HCT116 (cell line): ENCODE results near the gene GSG1L. TPM values are rescaled to one million over a fixed set of nuclear protein-coding genes. Genes with fewer than 3 reads are reported as not detected.

Experiments used
- ATAC-seq: fragments of 200-7000 bp; cut with Tn5 transposase; 2 replicates; pipeline ENCODE4 v1.9.1; 2020; ENCODE audit warnings: mild to moderate bottlenecking, moderate library complexity
- BruUV-seq: library from RNA; stranded (reverse); fragments of 400-500 nt; replicated peaks from 2 replicates; lab custom pipeline; 2021; lab: Mats Ljungman, UMichigan
- CTCF ChIA-PET: fragments of 300-600 bp; sonication (Branson Sonifier 250); formaldehyde crosslinking; loops from one replicate; lab custom pipeline; 2021; ENCODE audit warnings: antibody characterized with exemption; lab: Charles Lee
- POLR2A ChIA-PET: fragments of 300-600, 350-600 bp; sonication (Branson Sonifier 250); formaldehyde crosslinking; loops from one replicate; lab custom pipeline; 2021; ENCODE audit warnings: antibody characterized with exemption; lab: Charles Lee
- RAD21 ChIA-PET, 2 experiments: fragments of 300-600 bp; sonication (Branson Sonifier 250); formaldehyde crosslinking; loops; one replicate each; lab custom pipeline; 2023; ENCODE audit warnings: low total read pairs in 2 of 2; ENCODE audit not compliant: uncharacterized antibody in 2 of 2, unreplicated experiment in 2 of 2, low non-redundant PET in 1 of 2; lab: Charles Lee
- DNase-seq: peaks from one replicate; pipeline ENCODE4 v3.0.0-alpha.2; 2010; ENCODE audit warnings: low read depth, low spot score
- H2AFZ ChIP-seq: fragments of 200-600 bp; shearing (Covaris generic), sonication (generic); 2 replicates; pipeline ENCODE4 v1.6.1; 2017; ENCODE audit warnings: low read depth, mixed run types, mixed read lengths, antibody characterized with exemption, low read length; ENCODE audit not compliant: poor library complexity, severe bottlenecking
- H3K27ac ChIP-seq: 2 replicates; pipeline ENCODE4 v1.5.1; 2012; ENCODE audit warnings: low read depth, low read length
- H3K27me3 ChIP-seq: fragments of 200-600 bp; sonication (generic); 2 replicates; pipeline ENCODE4 v1.6.1; 2016; ENCODE audit warnings: mixed run types, low read length, mixed read lengths; ENCODE audit not compliant: insufficient read depth
- H3K36me3 ChIP-seq, 2 experiments: fragments of 200-500 bp in 1 of 2; fragments of 200-600 bp in 1 of 2; sonication (Bioruptor generic) in 1 of 2; sonication (generic) in 1 of 2; 2 replicates each; pipeline versions ENCODE4 v1.5.1 to v1.6.1; 2014 to 2016; ENCODE audit warnings: low read length in 2 of 2, inconsistent platforms in 1 of 2, mixed read lengths in 1 of 2, mixed run types in 1 of 2; ENCODE audit not compliant: insufficient read depth in 2 of 2, control insufficient read depth in 1 of 2
- H3K4me1 ChIP-seq, 2 experiments: fragments of 200-600 bp in 1 of 2; sonication (generic) in 1 of 2; 2 replicates each; pipeline versions ENCODE4 v1.5.1 to v1.6.1; 2012 to 2017; ENCODE audit warnings: low read length in 2 of 2, inconsistent platforms in 1 of 2, mild to moderate bottlenecking in 1 of 2, mixed read lengths in 1 of 2, mixed run types in 1 of 2, moderate library complexity in 1 of 2; ENCODE audit not compliant: insufficient read depth in 2 of 2, control insufficient read depth in 1 of 2
- H3K4me2 ChIP-seq: fragments of 200-600 bp; sonication (generic); 2 replicates; pipeline ENCODE4 v1.6.1; 2017; ENCODE audit warnings: mixed run types, low read length, mixed read lengths
- H3K4me3 ChIP-seq, 2 experiments: fragments of 200-600 bp in 1 of 2; sonication (generic) in 1 of 2; replicated peaks in 1 of 2; 2 replicates each; pipeline ENCODE4 v1.5.1; 2011 to 2016; ENCODE audit warnings: low read length in 2 of 2, control low read depth in 1 of 2, low read depth in 1 of 2, mild to moderate bottlenecking in 1 of 2, mixed read lengths in 1 of 2, mixed run types in 1 of 2
- H3K79me2 ChIP-seq: fragments of 200-600 bp; sonication (generic); 2 replicates; pipeline ENCODE4 v1.6.1; 2017; ENCODE audit warnings: mild to moderate bottlenecking, mixed run types, low read length, moderate library complexity, mixed read lengths; ENCODE audit not compliant: insufficient read depth
- H3K9ac ChIP-seq: fragments of 200-600 bp; sonication (generic); 2 replicates; pipeline ENCODE4 v1.6.1; 2016; ENCODE audit warnings: low read length, mixed read lengths
- H3K9me2 ChIP-seq: fragments of 200-600 bp; sonication (generic), shearing (Covaris generic); 2 replicates; pipeline ENCODE4 v1.6.1; 2017; ENCODE audit warnings: mixed run types, mild to moderate bottlenecking, moderate library complexity; ENCODE audit not compliant: insufficient read depth
- H3K9me3 ChIP-seq, 2 experiments: fragments of 200-500 bp in 1 of 2; fragments of 200-600 bp in 1 of 2; sonication (Bioruptor generic) in 1 of 2; sonication (generic) in 1 of 2; 2 replicates each; pipeline ENCODE4 v1.6.1; 2014 to 2017; ENCODE audit warnings: low read length in 2 of 2, mixed read lengths in 2 of 2, inconsistent platforms in 1 of 2, low read depth in 1 of 2, mild to moderate bottlenecking in 1 of 2, mixed run types in 1 of 2, moderate library complexity in 1 of 2; ENCODE audit not compliant: control insufficient read depth in 1 of 2, insufficient read depth in 1 of 2
- H4K20me1 ChIP-seq: fragments of 200-600 bp; sonication (generic), shearing (Covaris generic); 2 replicates; pipeline ENCODE4 v1.6.1; 2017; ENCODE audit warnings: mixed run types, mild to moderate bottlenecking, moderate library complexity; ENCODE audit not compliant: insufficient read depth
- ATF3 ChIP-seq: IDR thresholded peaks from 2 replicates; pipeline ENCODE4 v1.6.1; 2012
- CBX3 ChIP-seq: IDR thresholded peaks from 2 replicates; pipeline ENCODE4 v1.6.1; 2012; ENCODE audit warnings: low read depth
- CEBPB ChIP-seq: IDR thresholded peaks from 2 replicates; pipeline ENCODE4 v1.6.1; 2012; ENCODE audit warnings: low read depth
- CTCF ChIP-seq, 3 experiments: fragments of 200-600 bp in 1 of 3; sonication (generic) in 1 of 3; IDR thresholded peaks in 2 of 3; conservative IDR thresholded peaks in 1 of 3; 2 replicates each; pipeline ENCODE4 v1.5.1; 2012 to 2017; ENCODE audit warnings: low read depth in 2 of 3, low read length in 2 of 3, antibody characterized with exemption in 1 of 3, borderline replicate concordance in 1 of 3, control low read depth in 1 of 3, mild to moderate bottlenecking in 1 of 3, mixed read lengths in 1 of 3, mixed run types in 1 of 3, moderate library complexity in 1 of 3; ENCODE audit not compliant: insufficient read depth in 1 of 3
- EGR1 ChIP-seq: IDR thresholded peaks from 2 replicates; pipeline ENCODE4 v1.6.1; 2012; ENCODE audit warnings: low read depth
- ELF1 ChIP-seq: IDR thresholded peaks from 2 replicates; pipeline ENCODE4 v1.6.1; 2012; ENCODE audit warnings: low read depth, borderline replicate concordance
- EZH2 ChIP-seq: fragments of 200-600 bp; sonication (generic); IDR thresholded peaks from 2 replicates; pipeline ENCODE4 v1.6.1; 2017; ENCODE audit warnings: antibody characterized with exemption, mixed run types
- FOSL1 ChIP-seq: IDR thresholded peaks from 2 replicates; pipeline ENCODE4 v1.6.1; 2012; ENCODE audit warnings: low read depth
- JUND ChIP-seq: IDR thresholded peaks from 2 replicates; pipeline ENCODE4 v1.6.1; 2012
- MAX ChIP-seq: IDR thresholded peaks from 2 replicates; pipeline ENCODE4 v1.6.1; 2012
- POLR2A ChIP-seq: IDR thresholded peaks from 2 replicates; pipeline ENCODE4 v1.7.0; 2011; ENCODE audit warnings: borderline replicate concordance; ENCODE audit not compliant: insufficient read depth, insufficient read length; ENCODE audit errors: extremely low read depth
- POLR2AphosphoS5 ChIP-seq: IDR thresholded peaks from 2 replicates; pipeline ENCODE4 v1.6.1; 2011; ENCODE audit warnings: mild to moderate bottlenecking, low read depth, low read length, moderate library complexity
- RAD21 ChIP-seq: IDR thresholded peaks from 2 replicates; pipeline ENCODE4 v1.6.1; 2012; ENCODE audit warnings: low read depth, mild to moderate bottlenecking
- SIN3A ChIP-seq: IDR thresholded peaks from 2 replicates; pipeline ENCODE4 v1.6.1; 2012; ENCODE audit warnings: low read depth
- SP1 ChIP-seq: IDR thresholded peaks from 2 replicates; pipeline ENCODE4 v1.6.1; 2012; ENCODE audit warnings: low read depth
- SRF ChIP-seq: IDR thresholded peaks from 2 replicates; pipeline ENCODE4 v1.6.1; 2012; ENCODE audit warnings: low read depth
- TCF7L2 ChIP-seq: IDR thresholded peaks from 2 replicates; pipeline ENCODE4 v1.7.0; 2011; ENCODE audit warnings: borderline replicate concordance, inconsistent platforms; ENCODE audit not compliant: insufficient read depth, insufficient read length; ENCODE audit errors: extremely low read depth
- YY1 ChIP-seq: IDR thresholded peaks from 2 replicates; pipeline ENCODE4 v1.6.1; 2011; ENCODE audit warnings: low read length, low read depth, moderate library complexity, mild to moderate bottlenecking; ENCODE audit not compliant: insufficient replicate concordance; ENCODE audit errors: extremely low read depth
- ZFX ChIP-seq: fragments of 450-650 bp; IDR thresholded peaks from 2 replicates; pipeline ENCODE4 v1.6.1; 2017
- intact Hi-C: fragments of 100-400 bp; cut with micrococcal nuclease; formaldehyde crosslinking; loops from 2 replicates; pipeline ENCODE4 v1.10.0; 2022
- total RNA-seq: library from RNA; stranded (reverse); gene quantifications from one replicate; pipeline ENCODE4 v1.2.1, GENCODE V29; 2021; ENCODE audit not compliant: unreplicated experiment

GSG1L gene
- total RNA-seq, 1 experiment from 2014 or later = not detected

GRCh38 chr16:27806986-27807385, 256.5 kb downstream of the GSG1L start:
- H4K20me1 ChIP-seq = no peaks in the 10 kb centered on the region
- no peak for ATAC-seq
- H3K79me2 ChIP-seq = no peaks in the 10 kb centered on the region
- peaks cover 39% of the 10 kb centered on the region for H3K27me3 ChIP-seq
- H3K4me1 ChIP-seq = no peaks in the 10 kb centered on the region
- ChIA-PET POLR2A (no interaction called here), RAD21 (no interaction called here)
- no peak overlapping the region for H3K4me2 ChIP-seq
- H3K4me3 ChIP-seq = no peak overlapping the region
- H3K9me2 ChIP-seq = no peaks in the 10 kb centered on the region
- no peaks in the 10 kb centered on the region for H3K9me3 ChIP-seq
- no peak overlapping the region for H3K9ac ChIP-seq
- no peak for TF ChIP-seq POLR2AphosphoS5
- no peak for TF ChIP-seq MAX
- no peak for TF ChIP-seq TCF7L2
- TF ChIP-seq ATF3 = no peak
- no peak for TF ChIP-seq JUND
- TF ChIP-seq EZH2 = no peak
- TF ChIP-seq YY1 = no peak
- no peak for TF ChIP-seq EGR1
- no peak for TF ChIP-seq FOSL1
- no peak for TF ChIP-seq SP1
- TF ChIP-seq SIN3A = no peak
- no peak for TF ChIP-seq CEBPB
- TF ChIP-seq ELF1 = no peak
- no peak for TF ChIP-seq POLR2A
- no peak for TF ChIP-seq SRF
- no peak for TF ChIP-seq RAD21
- TF ChIP-seq CBX3 = no peak
- TF ChIP-seq ZFX = no peak
- TF ChIP-seq CTCF (IDR thresholded peaks at IDR 0.05 in 2 of 3, conservative IDR thresholded peaks at IDR 0.05 in 1 of 3; ENCODE audit: borderline replicate concordance in 1 of 3, insufficient read depth in 1 of 3, low read depth in 2 of 3, low read length in 2 of 3) = no peak
- TF ChIP-seq, all 23 proteins: peak for 0
- CTCF ChIA-PET = no interaction called here
- H3K27ac ChIP-seq = no peak overlapping the region
- DNase-seq = no peak
- H3K36me3 ChIP-seq = no peaks in the 10 kb centered on the region
- no TSS peak for BruUV-seq
- H2AFZ ChIP-seq = no peak overlapping the region
- intact Hi-C loops = no loop called here
